HG03439 (cell line): ENCODE measurements around the gene PARP16.

ENCODE experiments used
- ATAC-seq: cut with Tn5 transposase; IDR thresholded peaks from one replicate; pipeline ENCODE4 v1.9.1; 2021; ENCODE audit warnings: mild to moderate bottlenecking, moderate library complexity; ENCODE audit not compliant: unreplicated experiment

Gene PARP16

GRCh38 chr15:65312400-65312916 lies 25.8 kb upstream of the PARP16 start:
- no peak for ATAC-seq

GRCh38 chr15:65311760-65312159 lies 25.1 kb upstream of the PARP16 start:
- no peak for ATAC-seq

GRCh38 chr15:65310431-65311137 lies 23.9 kb upstream of the PARP16 start:
- ATAC-seq = no peak

GRCh38 chr15:65309882-65310418 lies 23.3 kb upstream of the PARP16 start:
- ATAC-seq = no peak

- ATAC-seq = no peak
Observed at GRCh38 chr15:65307978-65308377, 21.3 kb upstream of the PARP16 start.

- ATAC-seq = no peak
Observed at GRCh38 chr15:65306551-65306950, 19.9 kb upstream of the PARP16 start.

DNA sequence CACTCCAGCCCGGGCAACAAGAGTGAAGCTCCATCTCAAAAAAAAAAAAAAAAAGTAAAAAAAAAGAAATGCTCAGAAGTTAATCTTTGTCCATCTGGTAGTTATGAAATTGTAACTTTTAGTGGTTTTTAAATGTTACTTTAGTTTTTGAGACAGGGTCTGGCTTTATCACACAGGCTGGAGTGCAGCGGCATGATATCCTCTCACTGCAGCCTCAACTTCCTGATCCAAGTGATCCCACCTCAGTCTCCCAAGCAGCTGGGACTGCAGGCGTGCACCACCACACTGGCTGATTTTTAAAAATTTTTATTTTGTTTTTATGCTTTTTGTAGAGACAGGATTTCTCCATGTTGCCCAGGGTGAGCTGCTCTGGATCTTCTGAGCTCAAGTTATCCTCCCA lies 19.1 kb upstream of the PARP16 start:
- no peak for ATAC-seq

DNA sequence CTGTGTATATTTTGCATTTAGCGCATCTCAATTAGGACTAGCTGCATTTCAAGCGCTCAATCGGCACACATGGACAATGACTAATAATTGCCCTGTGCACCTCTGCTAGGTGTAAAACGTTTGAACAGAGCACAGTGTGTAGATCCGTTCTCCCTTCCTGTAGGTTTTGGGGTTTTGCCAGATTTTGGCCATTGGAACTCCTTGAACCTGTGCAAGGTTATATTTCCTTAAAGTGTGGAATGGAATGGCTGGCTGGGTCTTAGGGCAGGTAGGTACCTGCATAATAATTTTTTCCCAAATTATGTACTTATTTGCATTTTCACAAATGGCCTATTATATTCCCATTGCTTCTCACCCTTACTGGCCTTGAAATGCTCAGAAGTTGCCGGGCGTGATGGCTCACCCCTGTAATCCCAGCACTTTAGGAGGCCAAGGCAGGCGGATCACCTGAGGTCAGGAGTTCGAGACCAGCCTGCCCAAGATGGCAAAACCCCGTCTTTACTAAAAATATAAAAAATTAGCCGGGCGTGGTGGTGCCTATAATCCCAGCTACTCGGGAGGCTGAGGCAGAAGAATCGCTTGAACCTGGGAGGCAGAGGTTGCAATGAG lies 18.6 kb upstream of the PARP16 start:
- no peak for ATAC-seq

- peak; percentile 68 for ATAC-seq
Observed at GRCh38 chr15:65304381-65305149, 17.9 kb upstream of the PARP16 start, which contains the start of gene RNU5B-1. Gene RNU5B-1 (plus strand): TSS chr15:65304677.

DNA sequence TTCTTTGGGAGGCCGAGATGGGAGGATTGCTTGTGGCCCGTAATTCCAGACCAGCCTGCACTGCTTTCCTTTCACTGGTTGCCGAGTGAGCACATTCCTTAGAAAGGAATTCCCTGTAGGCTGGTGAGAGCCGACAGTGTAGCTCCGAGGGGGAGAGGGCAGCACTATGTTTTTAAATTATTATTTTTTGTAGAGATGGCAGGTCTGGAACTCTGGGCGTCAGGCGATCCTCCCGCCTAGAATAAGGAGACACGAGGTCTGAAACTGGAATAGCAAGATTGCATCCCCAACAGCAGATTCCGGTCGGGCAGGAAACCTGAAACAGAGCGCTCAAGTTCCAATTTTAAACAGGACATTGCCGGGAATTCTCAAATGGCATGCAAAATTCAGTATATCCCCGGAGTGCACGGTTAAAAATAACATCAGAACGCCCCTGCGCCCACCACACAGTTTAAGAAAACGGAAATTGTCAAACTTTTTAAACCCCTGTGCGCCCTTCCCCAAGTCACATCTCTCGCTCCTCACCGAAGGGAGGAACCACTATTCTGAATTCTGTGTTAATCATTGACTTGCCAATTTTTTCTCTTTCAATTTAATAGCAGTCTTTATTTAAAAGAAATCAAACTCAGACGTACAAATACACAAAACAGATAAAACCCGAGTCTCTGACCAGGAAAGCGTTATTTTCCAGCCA lies 17.2 kb upstream of the PARP16 start:
- ATAC-seq = no peak

- no peak for ATAC-seq
Observed at GRCh38 chr15:65302061-65302460, 15.4 kb upstream of the PARP16 start.

DNA sequence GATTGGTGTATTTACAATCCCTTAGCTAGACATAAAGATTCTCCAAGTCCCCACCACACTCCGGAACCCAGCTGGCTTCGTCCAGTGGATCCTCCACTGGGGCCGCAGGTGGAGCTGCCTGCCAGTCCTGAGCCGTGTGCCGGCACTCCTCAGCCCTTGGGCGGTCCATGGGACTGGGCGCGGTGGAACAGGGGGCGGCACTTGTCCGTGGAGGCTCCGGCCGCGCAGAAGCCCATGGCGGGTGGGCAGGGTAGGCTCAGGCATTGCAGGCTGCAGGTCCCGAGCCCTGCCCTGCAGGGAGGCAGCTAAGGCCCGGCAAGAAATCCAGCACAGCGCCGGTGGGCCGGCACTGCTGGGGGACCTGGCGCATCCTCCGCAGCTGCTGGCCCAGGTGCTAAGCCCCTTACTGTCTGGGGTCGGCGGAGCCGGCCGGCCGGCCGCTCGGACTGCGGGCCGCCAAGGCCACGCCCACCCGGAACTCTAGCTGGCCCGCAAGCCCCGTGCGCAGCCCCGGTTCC lies 14.3 kb upstream of the PARP16 start:
- ATAC-seq = no peak

DNA sequence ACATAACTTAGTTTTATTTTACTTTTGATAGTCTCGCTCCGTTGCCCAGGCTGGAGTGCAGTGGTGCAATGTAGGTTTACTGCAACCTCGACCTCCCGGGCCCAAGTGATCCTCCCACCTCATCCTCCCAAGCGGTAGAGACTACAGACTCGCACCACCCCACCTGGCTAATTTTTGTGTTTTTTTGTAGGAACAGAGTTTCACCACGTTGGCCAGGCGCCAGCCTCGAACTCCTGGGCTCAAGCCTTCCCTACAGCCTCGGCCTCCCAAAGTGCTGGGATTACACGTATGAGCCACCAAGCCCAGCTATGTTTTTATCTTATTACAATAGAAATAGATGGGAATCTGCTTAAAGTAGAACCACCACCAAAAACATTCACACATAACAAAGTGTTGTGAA lies 12.0 kb upstream of the PARP16 start:
- no peak for ATAC-seq

GRCh38 chr15:65292938-65293518 lies 6.3 kb upstream of the PARP16 start:
- no peak for ATAC-seq

DNA sequence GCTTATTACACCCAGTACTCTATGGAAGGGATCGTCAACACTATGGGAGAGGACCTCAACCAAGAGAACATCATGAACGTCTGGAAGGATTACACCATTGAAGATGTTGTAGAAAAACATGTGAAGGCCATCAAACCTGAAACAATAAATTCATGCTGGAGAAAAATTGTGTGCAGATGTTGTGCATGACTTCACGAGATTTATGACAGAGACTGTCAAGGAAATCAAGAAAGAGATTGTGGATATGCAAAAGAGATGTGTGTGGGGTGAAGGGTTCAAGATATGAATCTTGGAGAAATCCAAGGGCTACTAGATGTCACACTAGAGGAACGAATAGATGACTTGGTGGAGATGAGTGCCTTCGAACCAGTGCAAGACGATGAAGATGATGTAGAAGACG lies 3.5 kb upstream of the PARP16 start:
- no peak for ATAC-seq

DNA sequence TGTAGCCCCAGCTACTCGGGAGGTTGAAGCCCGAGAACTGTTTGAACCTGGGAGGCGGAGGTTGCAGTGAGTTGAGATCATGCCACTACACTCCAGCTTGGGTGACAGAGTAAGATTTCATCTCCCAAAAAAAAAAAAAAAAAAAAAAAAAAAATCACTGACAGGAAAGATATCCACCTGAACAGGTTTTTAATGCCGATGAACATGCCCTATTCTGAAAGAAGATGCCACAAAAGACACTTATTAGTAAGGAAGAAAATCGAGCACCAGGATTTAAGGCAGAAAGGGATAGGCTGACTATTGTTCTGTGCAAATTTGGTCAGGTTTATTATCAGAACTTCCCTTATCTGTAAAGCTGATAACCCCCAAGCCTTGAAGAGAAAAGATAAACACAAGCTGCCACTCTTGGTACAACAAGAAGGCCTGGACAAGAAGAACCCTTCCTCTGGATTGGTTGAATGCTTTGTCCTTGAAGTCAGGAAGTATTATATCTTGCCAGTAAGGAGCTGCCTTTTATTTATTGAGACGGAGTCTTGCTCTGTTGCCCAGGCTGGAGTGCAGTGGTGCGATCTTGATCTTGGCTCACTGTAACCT lies 2.7 kb upstream of the PARP16 start:
- ATAC-seq = no peak

GRCh38 chr15:65287520-65287855 lies 805 bp upstream of the PARP16 start:
- no peak for ATAC-seq

- peak; percentile 23 for ATAC-seq
Observed at GRCh38 chr15:65286069-65286703, 497 bp downstream of the PARP16 start.

DNA sequence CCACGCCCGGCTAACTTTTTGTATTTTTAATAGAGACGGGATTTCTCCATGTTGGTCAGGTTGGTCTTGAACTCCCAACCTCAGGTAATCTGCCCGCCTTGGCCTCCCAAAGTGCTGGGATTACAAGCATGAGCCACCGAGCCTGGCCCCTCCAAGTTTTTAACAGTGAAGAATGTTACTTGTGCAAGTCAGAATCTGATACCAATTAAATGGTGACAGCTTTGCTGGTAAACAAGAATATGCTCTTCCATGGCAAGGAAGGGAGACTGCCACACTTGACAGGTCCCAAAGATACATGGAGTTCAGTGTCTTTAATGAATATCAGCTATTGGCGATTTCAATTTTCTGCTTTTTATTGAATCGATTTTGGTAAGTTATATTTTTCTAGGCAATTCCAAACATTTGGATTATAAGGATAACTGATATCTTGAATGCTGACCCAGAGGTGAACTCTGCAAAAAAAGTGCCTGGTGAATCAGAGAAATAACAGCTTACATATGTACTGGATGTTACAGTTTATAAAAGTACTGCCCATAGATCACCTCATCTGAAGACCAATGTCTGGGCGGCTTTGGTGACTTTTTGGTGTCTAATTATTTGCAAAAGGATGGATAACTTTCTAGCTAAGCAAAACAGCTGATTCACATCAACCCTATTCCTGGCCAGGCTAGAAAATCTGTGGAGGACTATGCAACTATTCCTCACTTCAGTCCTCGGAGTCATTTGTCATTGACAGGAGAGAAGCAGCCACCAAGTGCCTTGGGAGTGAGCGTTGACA lies 1.2 kb downstream of the PARP16 start:
- no peak for ATAC-seq
